H4 (cell line): ENCODE measurements around the gene GOLGA8T. TPM values are rescaled to one million over a fixed set of nuclear protein-coding genes. Genes with fewer than 3 reads are reported as not detected.
"Not testable (repeated sequence)": the region's sequence is repeated elsewhere in the genome, so short reads cannot be mapped to it uniquely, and the experiment has no call there.

Source experiments
- DNase-seq: peaks from one replicate; pipeline ENCODE4 v3.0.0-alpha.2; 2015; ENCODE audit warnings: low spot score
- total RNA-seq: library from RNA; depleted of rRNA; stranded (reverse); fragments of >200 nt; shearing (Covaris generic); gene quantifications from 2 replicates; pipeline ENCODE4 v1.2.3, GENCODE V29; 2014; rRNA removed

The GOLGA8T gene, protein sequence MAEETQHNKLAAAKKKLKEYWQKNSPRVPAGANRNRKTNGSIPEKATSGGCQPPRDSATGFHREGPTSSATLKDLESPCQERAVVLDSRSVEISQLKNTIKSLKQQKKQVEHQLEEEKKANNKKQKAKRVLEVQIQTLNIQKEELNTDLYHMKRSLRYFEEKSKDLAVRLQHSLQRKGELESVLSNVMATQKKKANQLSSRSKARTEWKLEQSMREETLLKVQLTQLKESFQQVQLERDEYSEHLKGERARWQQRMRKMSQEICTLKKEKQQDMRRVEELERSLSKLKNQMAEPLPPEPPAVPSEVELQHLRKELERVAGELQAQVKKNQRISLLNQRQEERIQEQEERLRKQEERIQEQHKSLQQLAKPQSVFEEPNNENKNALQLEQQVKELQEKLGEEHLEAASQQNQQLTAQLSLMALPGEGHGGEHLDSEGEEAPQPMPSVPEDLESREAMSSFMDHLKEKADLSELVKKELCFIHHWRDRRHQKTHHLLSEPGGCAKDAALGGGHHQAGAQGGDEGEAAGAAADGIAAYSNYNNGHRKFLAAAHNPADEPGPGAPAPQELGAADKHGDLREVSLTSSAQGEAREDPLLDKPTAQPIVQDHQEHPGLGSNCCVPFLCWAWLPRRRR
- not detected in 2 replicates for total RNA-seq

DNA sequence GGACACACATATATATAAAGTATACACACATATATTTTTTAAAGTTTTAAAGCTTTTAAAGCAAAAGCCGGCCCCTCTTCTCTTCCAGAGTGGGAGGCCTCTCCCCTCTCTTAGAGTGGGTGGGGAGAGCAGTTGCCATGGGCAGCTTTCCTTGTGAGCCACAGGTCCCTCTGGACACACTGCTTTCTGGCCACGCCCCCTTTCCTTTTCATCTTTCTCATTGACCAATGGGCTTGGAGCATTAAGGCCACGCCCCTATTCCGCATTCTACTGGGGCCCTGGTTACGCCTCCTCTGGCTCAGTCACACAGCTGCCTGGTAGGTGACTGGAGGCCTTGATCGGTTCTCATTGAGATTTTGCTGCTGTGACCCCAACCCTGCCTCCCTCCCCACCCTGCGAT, at the start of gene GOLGA8T:
GOLGA8T (plus strand) TSS at position 301 of the 400 bp plus-strand sequence; CDS start at position 399, 98 bp downstream.
- DNase-seq: not testable (repeated sequence)

DNA sequence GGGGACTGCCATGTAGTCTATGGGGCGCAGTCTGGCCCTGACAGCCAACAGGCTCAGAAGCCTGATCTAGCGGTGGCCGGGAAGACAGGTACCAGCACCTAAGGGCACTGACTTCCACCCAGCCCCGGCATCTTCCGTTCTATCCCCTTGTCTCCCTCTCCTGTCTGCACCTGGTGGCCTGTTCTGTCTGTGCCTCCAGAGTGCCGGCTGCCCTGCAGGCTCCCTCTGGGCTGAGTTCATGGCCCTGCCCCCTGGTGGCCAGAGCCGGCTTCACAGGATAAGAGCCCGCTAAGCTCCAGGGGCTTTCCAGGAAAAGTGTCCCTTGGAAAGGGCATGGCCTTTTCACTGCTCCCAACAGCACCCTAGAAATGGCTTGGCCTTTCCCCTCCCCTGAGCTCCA, 37.0 kb upstream of the GOLGA8T start:
- DNase-seq: not testable (repeated sequence)

DNA sequence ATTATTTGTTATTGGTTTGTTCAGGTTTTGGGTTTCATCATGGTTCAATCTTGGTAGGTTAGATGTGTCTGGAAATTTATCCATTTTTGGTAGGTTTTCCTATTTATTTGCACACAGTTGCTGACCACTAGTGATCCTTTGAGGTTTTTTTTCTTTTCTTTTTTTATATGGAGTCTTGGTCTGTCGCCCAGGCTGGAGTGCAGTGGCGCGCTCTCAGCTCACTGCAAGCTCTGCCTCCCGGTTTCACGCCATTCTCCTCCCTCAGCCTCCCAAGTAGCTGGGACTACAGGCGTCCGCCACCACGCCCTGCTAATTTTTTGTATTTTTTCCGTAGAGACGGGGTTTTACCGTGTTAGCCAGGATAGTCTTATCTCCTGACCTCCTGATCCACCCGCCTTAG, 32.0 kb upstream of the GOLGA8T start:
- not testable (repeated sequence) for DNase-seq

DNA sequence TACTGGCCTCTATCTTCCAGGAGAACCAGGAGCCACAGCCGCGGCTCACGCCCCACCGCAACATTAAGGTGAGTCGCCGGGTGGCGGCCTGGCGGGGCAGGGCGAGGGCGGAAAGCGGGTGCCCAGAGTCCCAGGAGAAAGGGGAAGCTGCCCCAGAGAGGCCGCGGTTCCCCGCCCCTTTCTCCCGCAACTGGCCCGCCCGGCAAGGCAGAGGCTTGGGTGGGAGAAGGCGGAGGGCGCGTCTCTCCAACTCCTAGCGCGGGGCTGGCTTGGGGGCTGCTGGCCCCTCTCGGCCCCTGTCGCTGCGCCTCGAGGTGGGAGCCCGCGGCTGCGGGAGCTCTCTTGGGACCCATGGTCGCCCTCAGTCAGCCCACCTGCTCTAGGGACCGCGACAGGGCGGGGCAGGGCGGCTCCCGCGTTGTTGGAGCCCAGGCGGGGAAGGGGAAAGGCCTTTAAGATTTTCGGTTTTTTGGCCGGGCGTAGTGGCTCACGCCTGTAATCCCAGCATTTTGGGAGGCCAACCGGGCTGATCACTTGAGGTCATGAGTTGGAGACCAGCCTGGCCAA, 30.8 kb upstream of the GOLGA8T start:
- not testable (repeated sequence) for DNase-seq

GRCh38 chr15:30110591-30110990, 24.3 kb upstream of the GOLGA8T start:
- not testable (repeated sequence) for DNase-seq

GRCh38 chr15:30130066-30130465, 4.8 kb upstream of the GOLGA8T start:
- DNase-seq: peak; percentile 1

GRCh38 chr15:30143246-30143645, 8.4 kb downstream of the GOLGA8T start:
- not testable (repeated sequence) for DNase-seq

GRCh38 chr15:30149891-30150290, 15.0 kb downstream of the GOLGA8T start:
- DNase-seq: not testable (repeated sequence)

GRCh38 chr15:30162479-30163357, 27.9 kb downstream of the GOLGA8T start:
- not testable (repeated sequence) for DNase-seq

DNA sequence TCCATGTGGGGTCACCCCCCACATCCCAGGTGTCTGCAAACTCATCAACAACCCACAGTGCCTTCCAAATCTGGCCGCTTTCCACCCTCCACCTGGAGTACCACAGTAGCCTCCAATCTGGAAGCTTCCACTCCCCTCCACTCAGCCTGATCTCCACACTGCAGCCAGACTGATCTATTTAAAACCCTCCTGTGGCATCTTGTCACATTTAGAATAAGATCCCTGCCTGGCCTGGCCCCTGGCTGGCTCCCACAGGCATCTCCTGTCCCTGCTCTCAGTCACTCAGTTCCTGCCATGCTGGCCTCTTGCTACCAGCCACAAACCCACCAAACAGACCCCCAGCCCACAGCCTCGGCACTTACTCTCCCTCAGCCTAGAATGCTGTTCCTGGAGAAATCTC, 28.9 kb downstream of the GOLGA8T start:
- not testable (repeated sequence) for DNase-seq

DNA sequence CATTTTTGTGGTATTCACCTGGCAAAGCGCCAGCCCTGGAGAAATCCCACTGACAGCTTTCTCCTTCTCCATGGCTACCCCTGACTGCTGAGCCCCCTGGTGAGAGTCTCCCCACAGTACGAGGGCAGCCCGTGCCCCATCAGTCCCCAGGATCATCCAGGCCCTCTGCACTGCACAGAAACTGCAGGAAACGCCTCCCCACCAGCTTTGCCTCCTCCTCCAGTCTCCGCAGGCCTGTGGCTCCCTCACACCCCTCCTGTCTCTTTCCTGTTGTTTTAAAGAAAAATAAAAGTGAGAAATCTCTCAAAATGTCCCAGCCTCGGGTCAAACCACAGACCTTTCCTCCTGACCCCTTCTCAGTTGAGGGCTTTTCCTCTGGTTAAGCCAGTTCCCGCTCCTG, 29.4 kb downstream of the GOLGA8T start:
- DNase-seq: not testable (repeated sequence)

DNA sequence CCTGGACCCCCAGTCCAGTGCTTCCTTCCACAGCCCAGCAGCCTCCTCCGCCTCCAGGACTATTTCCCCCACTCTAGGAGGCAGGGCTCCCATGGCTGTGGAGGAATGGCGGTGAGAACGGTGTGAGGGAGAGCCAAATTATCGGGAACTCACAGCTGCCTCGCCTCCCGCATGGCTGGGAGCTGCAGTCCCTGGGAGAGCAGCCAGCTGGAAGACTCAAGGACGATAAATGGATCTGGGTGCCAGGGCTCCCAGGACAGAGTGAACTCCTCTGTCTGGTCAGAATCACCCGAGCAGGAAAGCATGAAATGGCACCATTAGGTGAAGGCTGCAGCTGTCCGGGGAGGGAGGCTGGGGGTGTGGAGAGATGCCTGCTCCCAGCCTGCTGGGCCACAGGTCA, 32.6 kb downstream of the GOLGA8T start:
- DNase-seq: not testable (repeated sequence)

GRCh38 chr15:30167886-30168285, 33.0 kb downstream of the GOLGA8T start:
- not testable (repeated sequence) for DNase-seq

- not testable (repeated sequence) for DNase-seq
These were observed 36.6 kb downstream of the GOLGA8T start for GRCh38 chr15:30171452-30171851.

GRCh38 chr15:30173041-30173608, 38.3 kb downstream of the GOLGA8T start:
- peak; percentile 19 for DNase-seq

GRCh38 chr15:30175291-30175690, 40.4 kb downstream of the GOLGA8T start:
- not testable (repeated sequence) for DNase-seq

DNA sequence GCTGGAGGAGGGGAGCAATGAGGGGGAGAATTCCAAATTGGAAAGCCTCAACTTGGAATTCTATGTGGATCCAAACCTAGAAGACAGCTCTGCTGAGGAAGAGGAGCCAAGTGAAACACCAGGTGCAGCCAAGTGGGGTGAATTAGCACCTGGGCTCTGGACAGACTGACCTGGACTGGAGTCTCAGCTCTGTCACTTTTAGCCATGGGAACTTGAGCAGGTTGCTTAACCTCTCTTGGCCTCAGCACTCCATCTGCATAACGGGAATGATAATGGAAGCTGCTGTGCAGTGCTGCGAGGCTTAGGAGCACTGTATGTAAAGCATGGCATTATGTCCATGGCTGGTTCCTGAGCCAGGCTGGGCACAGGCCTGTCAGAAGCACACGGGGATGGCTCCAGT, 41.8 kb downstream of the GOLGA8T start:
- DNase-seq: not testable (repeated sequence)

DNA sequence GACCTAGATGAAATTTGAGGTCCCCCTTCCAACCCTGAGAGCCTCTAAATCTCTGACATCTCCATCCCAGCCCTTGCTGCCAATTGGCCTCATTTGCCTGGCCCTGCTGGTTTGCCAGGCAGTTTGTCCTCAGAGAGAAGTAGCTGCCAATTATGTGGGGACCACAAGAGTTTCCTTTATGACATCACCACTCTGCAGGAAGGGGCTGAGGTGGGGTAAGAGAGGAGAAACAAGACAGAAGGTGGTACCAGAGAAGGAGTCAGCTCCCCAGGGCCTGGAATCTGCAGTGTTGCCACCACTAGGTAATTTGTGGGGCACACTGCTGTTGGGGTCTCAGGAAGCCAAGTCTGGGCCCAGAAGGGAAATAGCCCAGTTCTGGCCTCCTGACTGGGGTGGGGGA, 45.0 kb downstream of the GOLGA8T start:
- not testable (repeated sequence) for DNase-seq

- DNase-seq: not testable (repeated sequence)
These were observed 50.6 kb downstream of the GOLGA8T start for GRCh38 chr15:30185495-30185894.

- not testable (repeated sequence) for DNase-seq
These were observed 52.6 kb downstream of the GOLGA8T start for GRCh38 chr15:30187429-30187828.

DNA sequence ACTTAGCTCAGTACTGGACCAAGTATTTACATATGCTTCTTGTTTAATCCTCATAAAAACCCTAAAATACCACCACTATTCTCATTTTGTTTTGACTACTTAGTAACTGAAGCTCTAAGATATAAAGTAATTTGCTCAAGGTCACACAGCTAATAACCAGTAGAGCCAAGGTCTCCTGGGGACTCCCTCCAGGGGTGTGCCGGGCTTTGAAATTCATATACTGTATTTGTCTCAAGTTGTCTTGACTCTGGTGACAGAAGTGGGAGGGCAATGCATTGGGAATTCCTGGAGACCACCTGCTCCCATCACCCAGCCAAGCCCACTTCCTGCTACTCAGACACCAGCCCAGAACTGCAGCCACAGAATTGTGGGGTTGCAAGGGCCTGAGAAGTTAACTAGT, 54.9 kb downstream of the GOLGA8T start:
- DNase-seq: not testable (repeated sequence)
